CD4-positive, alpha-beta T cell (primary cell): ENCODE results near the gene PBXIP1. TPM values are rescaled to one million over a fixed set of nuclear protein-coding genes. Genes with fewer than 3 reads are reported as not detected.
A peak's percentile ranks its signal among the peaks of the same experiment; 100 is the strongest.

ENCODE experiments used
- ATAC-seq: fragments of 200-7000 bp; cut with Tn5 transposase; one replicate; pipeline ENCODE4 v1.10.0; 2022; ENCODE audit warnings: mild to moderate bottlenecking; ENCODE audit not compliant: poor library complexity
- CTCF ChIA-PET: fragments of 350-600 bp; sonication (Branson Sonifier 250); formaldehyde crosslinking; loops from one replicate; lab custom pipeline; 2021; ENCODE audit warnings: antibody characterized with exemption, inconsistent platforms; lab: Charles Lee
- POLR2A ChIA-PET: fragments of 350-600 bp; sonication (Branson Sonifier 250); formaldehyde crosslinking; loops from one replicate; lab custom pipeline; 2021; ENCODE audit warnings: antibody characterized with exemption, inconsistent platforms; lab: Charles Lee
- DNase-seq, 14 experiments: peaks; one replicate each; pipeline ENCODE4 v3.0.0-alpha.2; 2013 to 2020; ENCODE audit warnings: mixed read lengths in 2 of 14
- H3K27ac ChIP-seq, 2 donors: one replicate each; pipeline versions ENCODE4 v1.5.1 to v1.7.0; 2013; ENCODE audit warnings: low read length in 2 of 2, low read depth in 1 of 2, mild to moderate bottlenecking in 1 of 2
- H3K27me3 ChIP-seq, 2 experiments: 1 replicate in 1 of 2; 2 replicates in 1 of 2; pipeline versions ENCODE4 v1.6.1 to v1.7.0; 2013; ENCODE audit warnings: low read length in 2 of 2, control low read depth in 1 of 2, mild to moderate bottlenecking in 1 of 2, moderate library complexity in 1 of 2; ENCODE audit not compliant: insufficient read depth in 2 of 2, control insufficient read depth in 1 of 2
- H3K36me3 ChIP-seq: one replicate; pipeline ENCODE4 v1.6.1; 2013; ENCODE audit warnings: low read length, control low read depth; ENCODE audit not compliant: insufficient read depth
- H3K4me1 ChIP-seq: one replicate; pipeline ENCODE4 v1.6.1; 2013; ENCODE audit warnings: low read length, control low read depth; ENCODE audit not compliant: insufficient read depth
- H3K4me3 ChIP-seq: one replicate; pipeline ENCODE4 v1.5.1; 2013; ENCODE audit warnings: mild to moderate bottlenecking, low read length, moderate library complexity
- H3K9me3 ChIP-seq, 2 experiments: 1 replicate in 1 of 2; 2 replicates in 1 of 2; pipeline versions ENCODE4 v1.6.1 to v1.7.0; 2013; ENCODE audit warnings: low read length in 2 of 2, mild to moderate bottlenecking in 2 of 2, control low read depth in 1 of 2, moderate library complexity in 1 of 2; ENCODE audit not compliant: control insufficient read depth in 1 of 2, insufficient read depth in 1 of 2
- H3K27ac Mint-ChIP-seq: one replicate; pipeline ENCODE4 v1.8.0; 2020; ENCODE audit warnings: mixed read lengths
- H3K27me3 Mint-ChIP-seq: one replicate; pipeline ENCODE4 v1.8.0; 2021; ENCODE audit warnings: mixed read lengths
- H3K36me3 Mint-ChIP-seq: one replicate; pipeline ENCODE4 v1.8.0; 2021; ENCODE audit warnings: low read depth, mixed read lengths
- H3K4me1 Mint-ChIP-seq: one replicate; pipeline ENCODE4 v1.8.0; 2021; ENCODE audit warnings: low read depth, mixed read lengths
- H3K4me3 Mint-ChIP-seq: one replicate; pipeline ENCODE4 v1.8.0; 2020; ENCODE audit warnings: mild to moderate bottlenecking, mixed read lengths
- H3K9me3 Mint-ChIP-seq: one replicate; pipeline ENCODE4 v1.8.0; 2020; ENCODE audit warnings: mixed read lengths
- intact Hi-C, 2 experiments: fragments of 100-400 bp; cut with DNase I in 1 of 2; cut with micrococcal nuclease in 1 of 2; formaldehyde crosslinking; loops; one replicate each; pipeline versions ENCODE4 v1.15.1 to v1.9.0; 2023 to 2025; cut with DNase I, micrococcal nuclease
- total RNA-seq, 174 experiments: library from RNA in 2 of 174; stranded (reverse) in 2 of 174; gene quantifications; one replicate each; pipeline ENCODE4 v1.2.3 and lab custom pipeline; 2021 to 2026
- TF ChIP-seq, protein P1 (sequence below): fragments of 200-600 bp; IDR thresholded peaks from one replicate; pipeline ENCODE4 v1.8.0; 2022; ENCODE audit warnings: antibody characterized with exemption, mild to moderate bottlenecking

PBXIP1 gene
- total RNA-seq, 2 experiments from 2014 or later, result 434 to 440 TPM

DNA sequence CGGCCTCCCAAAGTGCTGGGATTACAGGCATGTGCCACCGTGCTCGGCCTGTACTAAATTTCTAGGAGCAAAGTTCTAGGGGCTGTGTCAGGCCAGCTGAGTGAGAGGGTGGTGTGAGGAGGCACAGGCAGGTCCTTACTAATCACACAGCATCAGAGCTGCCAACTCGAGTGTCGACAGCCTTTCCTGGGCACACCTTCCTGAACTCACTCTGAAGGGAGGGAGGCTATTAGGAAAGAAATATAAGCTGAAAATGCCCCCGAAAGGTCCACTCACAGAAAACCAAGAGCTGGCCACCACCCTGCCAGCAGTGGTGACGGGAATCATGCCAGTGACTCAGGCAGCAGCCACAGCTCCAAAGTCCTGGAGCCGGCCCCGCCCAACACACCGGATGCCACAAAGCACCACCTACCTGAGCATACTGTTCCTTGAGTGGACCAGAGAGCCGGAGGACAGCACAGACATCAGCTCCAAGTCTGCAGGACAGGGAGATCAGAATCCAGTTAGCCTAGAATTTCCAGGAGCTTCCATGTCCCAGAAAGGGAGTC, 23.9 kb downstream of the PBXIP1 start:
- H3K9me3 Mint-ChIP-seq, result no peaks in the 10 kb centered on the region
- no peaks in the 10 kb centered on the region for H3K27me3 Mint-ChIP-seq
- H3K36me3 Mint-ChIP-seq, result peaks cover 43% of the 10 kb centered on the region
- no peak overlapping the region for H3K27ac Mint-ChIP-seq
- ATAC-seq (no peak), DNase-seq (no peak)
- TF ChIP-seq, protein P1, sequence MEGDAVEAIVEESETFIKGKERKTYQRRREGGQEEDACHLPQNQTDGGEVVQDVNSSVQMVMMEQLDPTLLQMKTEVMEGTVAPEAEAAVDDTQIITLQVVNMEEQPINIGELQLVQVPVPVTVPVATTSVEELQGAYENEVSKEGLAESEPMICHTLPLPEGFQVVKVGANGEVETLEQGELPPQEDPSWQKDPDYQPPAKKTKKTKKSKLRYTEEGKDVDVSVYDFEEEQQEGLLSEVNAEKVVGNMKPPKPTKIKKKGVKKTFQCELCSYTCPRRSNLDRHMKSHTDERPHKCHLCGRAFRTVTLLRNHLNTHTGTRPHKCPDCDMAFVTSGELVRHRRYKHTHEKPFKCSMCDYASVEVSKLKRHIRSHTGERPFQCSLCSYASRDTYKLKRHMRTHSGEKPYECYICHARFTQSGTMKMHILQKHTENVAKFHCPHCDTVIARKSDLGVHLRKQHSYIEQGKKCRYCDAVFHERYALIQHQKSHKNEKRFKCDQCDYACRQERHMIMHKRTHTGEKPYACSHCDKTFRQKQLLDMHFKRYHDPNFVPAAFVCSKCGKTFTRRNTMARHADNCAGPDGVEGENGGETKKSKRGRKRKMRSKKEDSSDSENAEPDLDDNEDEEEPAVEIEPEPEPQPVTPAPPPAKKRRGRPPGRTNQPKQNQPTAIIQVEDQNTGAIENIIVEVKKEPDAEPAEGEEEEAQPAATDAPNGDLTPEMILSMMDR, result no peak
- CTCF ChIA-PET, result interaction anchor here (0.7 to 1.0 kb wide), 2 partner anchors 53 to 85 kb away, joined by 3 to 5 read pairs; no protein-coding TSS in a partner anchor
- no peaks in the 10 kb centered on the region for H3K27me3 ChIP-seq
- peaks cover 18% of the 10 kb centered on the region for H3K4me1 Mint-ChIP-seq
- no peak overlapping the region for H3K4me3 ChIP-seq
- H3K4me3 Mint-ChIP-seq, result no peak overlapping the region
- peaks cover 33% of the 10 kb centered on the region for H3K36me3 ChIP-seq
- intact Hi-C loops, result no loop called here
- H3K9me3 ChIP-seq, result no peaks in the 10 kb centered on the region
- H3K4me1 ChIP-seq, result peaks cover 17% of the 10 kb centered on the region
- POLR2A ChIA-PET, result no interaction called here
- H3K27ac ChIP-seq, result no peak overlapping the region

DNA sequence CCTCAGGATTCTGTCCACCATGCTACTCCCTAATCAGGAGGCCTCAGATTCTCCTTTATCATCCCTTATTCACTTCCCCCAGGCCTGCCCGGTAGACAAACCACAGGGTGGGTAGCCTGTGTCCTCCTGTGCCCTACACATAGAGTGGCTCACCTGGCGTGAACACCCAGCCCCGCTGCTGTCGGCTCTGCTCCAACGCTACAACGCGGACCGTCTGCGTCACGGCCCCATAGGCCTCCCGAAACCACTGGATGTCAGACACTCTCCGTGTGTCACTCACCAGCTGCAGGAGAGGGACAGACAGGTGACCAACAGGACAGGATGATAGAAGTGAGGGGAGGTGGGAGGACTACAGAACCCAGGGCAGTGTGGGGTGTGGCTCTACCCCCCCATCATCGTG, 29.7 kb downstream of the PBXIP1 start:
- no peaks in the 10 kb centered on the region for H3K9me3 ChIP-seq
- CTCF ChIA-PET, result interaction anchor here (0.6 kb wide), 1 partner anchor 61 kb away, joined by 3 read pairs; no protein-coding TSS in a partner anchor
- POLR2A ChIA-PET, result no interaction called here
- H3K27me3 ChIP-seq, result no peaks in the 10 kb centered on the region
- H3K27ac ChIP-seq, result no peak overlapping the region
- H3K27me3 Mint-ChIP-seq, result no peaks in the 10 kb centered on the region
- no peak overlapping the region for H3K4me3 Mint-ChIP-seq
- no peaks in the 10 kb centered on the region for H3K9me3 Mint-ChIP-seq
- H3K36me3 ChIP-seq, result peaks cover 69% of the 10 kb centered on the region
- peaks cover 80% of the 10 kb centered on the region for H3K36me3 Mint-ChIP-seq
- H3K4me3 ChIP-seq, result no peak overlapping the region
- peaks cover 13% of the 10 kb centered on the region for H3K4me1 ChIP-seq
- peak overlapping the region; percentile 20 for H3K27ac Mint-ChIP-seq
- ATAC-seq (no peak), DNase-seq (no peak)
- TF ChIP-seq, protein P1, result no peak
- intact Hi-C loops, result no loop called here
- peaks cover 7% of the 10 kb centered on the region for H3K4me1 Mint-ChIP-seq

DNA sequence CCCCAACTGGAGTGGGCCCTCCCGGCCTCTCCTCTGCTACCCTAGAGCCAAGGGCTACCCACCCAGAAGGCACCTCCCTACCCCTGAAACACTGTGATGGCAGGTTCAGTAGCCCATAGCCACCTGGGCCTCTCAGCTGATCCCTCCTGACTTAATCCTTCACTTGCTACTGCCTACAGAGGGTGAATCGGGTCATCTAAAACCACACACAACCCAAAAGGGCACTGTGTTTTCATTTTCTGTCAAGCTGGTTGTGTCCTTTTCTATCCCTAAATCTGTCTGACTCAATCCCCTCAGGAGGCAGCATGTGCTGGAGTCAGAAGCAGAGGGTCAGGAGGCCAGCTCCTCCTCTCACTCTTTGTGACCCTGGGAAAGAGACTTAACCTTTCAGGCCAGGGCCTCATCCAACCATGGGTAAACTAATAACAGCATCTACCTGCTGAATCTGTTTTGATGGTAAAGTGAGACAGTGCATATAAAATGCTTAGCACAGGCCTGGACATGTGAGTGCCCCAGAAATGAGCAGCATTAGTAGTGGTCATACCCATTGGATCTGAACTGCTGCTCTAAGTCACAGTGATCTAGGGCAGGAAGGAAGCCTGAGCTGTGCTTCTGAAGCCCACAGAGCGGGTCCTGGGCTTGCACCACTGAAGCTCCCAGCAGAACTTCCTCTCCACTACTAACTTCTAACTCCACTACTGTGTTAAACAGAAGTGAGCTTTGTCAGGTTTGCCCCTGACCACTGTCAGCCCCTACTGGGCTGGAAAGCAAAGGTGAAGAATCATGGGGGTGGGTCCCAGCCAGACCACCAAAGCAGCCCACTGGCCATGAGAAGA, 30.3 kb downstream of the PBXIP1 start:
- Histone ChIP-seq H3K27me3 (no peaks in the 10 kb centered on the region), H3K27ac (no peak overlapping the region), H3K4me1 (peaks cover 13% of the 10 kb centered on the region), H3K4me3 (no peak overlapping the region), H3K36me3 (peaks cover 69% of the 10 kb centered on the region), H3K9me3 (no peaks in the 10 kb centered on the region)
- H3K4me1 Mint-ChIP-seq, result peaks cover 7% of the 10 kb centered on the region
- no peaks in the 10 kb centered on the region for H3K9me3 Mint-ChIP-seq
- no peak overlapping the region for H3K4me3 Mint-ChIP-seq
- no peaks in the 10 kb centered on the region for H3K27me3 Mint-ChIP-seq
- peaks cover 78% of the 10 kb centered on the region for H3K36me3 Mint-ChIP-seq
- ATAC-seq, result no peak
- TF ChIP-seq, protein P1, result no peak
- DNase-seq, result no peak
- intact Hi-C loops, result no loop called here
- ChIA-PET POLR2A (interaction anchor here (0.5 kb wide), 1 partner anchor 317 kb away, joined by 3 read pairs; no protein-coding TSS in a partner anchor), CTCF (interaction anchor here (0.6 kb wide), 1 partner anchor 60 kb away, joined by 3 read pairs; no protein-coding TSS in a partner anchor)
- H3K27ac Mint-ChIP-seq, result peak overlapping the region; percentile 20
